ENCODE data around the gene SEMA6D. TPM values are rescaled to one million over a fixed set of nuclear protein-coding genes. Genes with fewer than 3 reads are reported as not detected.

Gene SEMA6D, protein sequence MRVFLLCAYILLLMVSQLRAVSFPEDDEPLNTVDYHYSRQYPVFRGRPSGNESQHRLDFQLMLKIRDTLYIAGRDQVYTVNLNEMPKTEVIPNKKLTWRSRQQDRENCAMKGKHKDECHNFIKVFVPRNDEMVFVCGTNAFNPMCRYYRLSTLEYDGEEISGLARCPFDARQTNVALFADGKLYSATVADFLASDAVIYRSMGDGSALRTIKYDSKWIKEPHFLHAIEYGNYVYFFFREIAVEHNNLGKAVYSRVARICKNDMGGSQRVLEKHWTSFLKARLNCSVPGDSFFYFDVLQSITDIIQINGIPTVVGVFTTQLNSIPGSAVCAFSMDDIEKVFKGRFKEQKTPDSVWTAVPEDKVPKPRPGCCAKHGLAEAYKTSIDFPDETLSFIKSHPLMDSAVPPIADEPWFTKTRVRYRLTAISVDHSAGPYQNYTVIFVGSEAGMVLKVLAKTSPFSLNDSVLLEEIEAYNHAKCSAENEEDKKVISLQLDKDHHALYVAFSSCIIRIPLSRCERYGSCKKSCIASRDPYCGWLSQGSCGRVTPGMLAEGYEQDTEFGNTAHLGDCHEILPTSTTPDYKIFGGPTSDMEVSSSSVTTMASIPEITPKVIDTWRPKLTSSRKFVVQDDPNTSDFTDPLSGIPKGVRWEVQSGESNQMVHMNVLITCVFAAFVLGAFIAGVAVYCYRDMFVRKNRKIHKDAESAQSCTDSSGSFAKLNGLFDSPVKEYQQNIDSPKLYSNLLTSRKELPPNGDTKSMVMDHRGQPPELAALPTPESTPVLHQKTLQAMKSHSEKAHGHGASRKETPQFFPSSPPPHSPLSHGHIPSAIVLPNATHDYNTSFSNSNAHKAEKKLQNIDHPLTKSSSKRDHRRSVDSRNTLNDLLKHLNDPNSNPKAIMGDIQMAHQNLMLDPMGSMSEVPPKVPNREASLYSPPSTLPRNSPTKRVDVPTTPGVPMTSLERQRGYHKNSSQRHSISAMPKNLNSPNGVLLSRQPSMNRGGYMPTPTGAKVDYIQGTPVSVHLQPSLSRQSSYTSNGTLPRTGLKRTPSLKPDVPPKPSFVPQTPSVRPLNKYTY
- total RNA-seq = under 1 TPM in 1 of 5 donors, not detected in 4; 0.06 TPM
- total RNA-seq (2013) = 0.15 TPM
- 0 to 0.21 (median 0) reads per million in 29 experiments for total RNA-seq

DNA sequence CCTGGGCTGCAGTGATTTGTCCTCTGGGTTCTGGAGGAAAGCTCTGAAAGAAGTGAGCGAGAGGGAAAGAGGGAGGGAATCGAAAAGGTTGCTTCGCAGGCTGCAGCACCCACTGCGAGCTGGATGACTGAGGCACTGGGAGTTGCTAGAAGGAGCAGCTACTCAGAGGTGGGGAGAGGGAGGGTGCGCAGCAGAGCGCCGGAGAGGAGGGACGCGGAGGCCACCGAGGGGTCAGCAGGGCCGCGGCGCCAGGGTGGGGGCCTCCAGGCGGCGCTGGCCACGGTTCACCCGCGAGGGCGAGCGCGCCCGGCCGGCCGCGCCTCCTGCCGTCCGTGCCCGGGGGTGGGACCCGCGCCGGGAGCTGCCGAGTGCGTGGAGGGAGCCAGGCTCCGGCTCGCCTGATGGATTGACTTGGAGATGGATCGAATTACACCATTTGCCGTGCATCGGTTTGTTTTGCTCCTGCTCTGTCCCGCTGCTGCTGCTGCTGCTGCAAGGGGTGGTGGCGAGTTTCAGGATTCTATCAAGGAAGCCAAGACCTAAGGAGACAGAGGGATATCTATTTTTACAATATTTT is at the start of gene SEMA6D:
Gene SEMA6D, plus strand, starts transcription at position 470 of the 577 bp plus-strand sequence. CDS start 42,294 bp downstream, outside the sequence.
- H3K4me3 ChIP-seq (ENCODE audit: control insufficient read depth in 1 of 2, extremely low read depth in 1 of 2, low read length in 1 of 2) = no peak within 1 kb of the TSS
- H3K9me3 ChIP-seq = no peaks in the 10 kb centered on the region
- CTCF ChIA-PET = no interaction called here

DNA sequence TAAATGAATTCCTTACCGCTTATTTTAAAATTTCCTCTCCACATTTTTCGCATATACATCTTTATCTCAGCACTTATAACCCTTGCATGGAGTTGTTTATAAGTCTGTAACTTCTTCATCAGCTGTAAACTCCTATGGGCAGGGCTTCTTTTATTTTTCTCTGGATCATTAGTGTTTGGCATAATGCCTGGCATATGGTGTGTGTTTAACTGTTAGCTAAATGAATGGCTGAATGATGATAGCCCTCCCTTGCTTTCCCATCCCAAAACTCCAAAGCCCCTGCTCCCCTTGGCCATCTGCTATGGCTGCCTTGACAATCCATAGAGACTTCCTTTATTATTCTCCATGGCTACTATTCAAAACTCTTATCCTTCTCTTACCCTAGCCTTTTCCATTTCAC is 48.1 kb upstream of the SEMA6D start:
- ATAC-seq (replicated peaks in 1 of 4) = no peak
- Mint-ChIP-seq H3K27me3 (peaks cover 0 to 2% of the 10 kb centered on the region in 2 donors), H3K27ac (no peak overlapping the region), H3K4me3 (no peak overlapping the region), H3K36me3 (no peaks in the 10 kb centered on the region), H3K4me1 (no peaks in the 10 kb centered on the region), H3K9me3 (peaks cover 0 to 13% (median 0%) of the 10 kb centered on the region in 3 donors)
- no CpG with 5 or more reads among the region's 2 CpGs for WGBS (ENCODE audit: insufficient coverage)
- no peak for DNase-seq
- Histone ChIP-seq H3K27ac (ENCODE audit: low read length) (no peak overlapping the region), H3K4me1 (ENCODE audit: control insufficient read depth in 1 of 2, extremely low read depth in 1 of 2, insufficient read depth in 2 of 2, low read length in 2 of 2) (no peaks in the 10 kb centered on the region), H3K27me3 (replicated peaks in 1 of 2; ENCODE audit: control insufficient read depth in 2 of 2, extremely low read depth in 1 of 2, insufficient read depth in 2 of 2, low read length in 1 of 2) (no peaks in the 10 kb centered on the region), H3K9me3 (no peaks in the 10 kb centered on the region), H3K36me3 (ENCODE audit: control insufficient read depth in 2 of 2, extremely low read depth in 1 of 2, insufficient read depth in 1 of 2, low read length in 1 of 2) (no peaks in the 10 kb centered on the region), H3K4me3 (ENCODE audit: control insufficient read depth in 1 of 2, extremely low read depth in 1 of 2, low read length in 1 of 2) (no peak overlapping the region)
- ChIA-PET POLR2A (no interaction called here), CTCF (no interaction called here)

More for the DNA sequence above, at the start of gene SEMA6D:
- Mint-ChIP-seq H3K4me3 (no peak within 1 kb of the TSS), H3K27me3 (peaks cover 36 to 55% of the 10 kb centered on the region in 2 donors), H3K9me3 (no peaks in the 10 kb centered on the region), H3K27ac (no peak within 1 kb of the TSS), H3K36me3 (no peaks in the 10 kb centered on the region), H3K4me1 (peaks cover 0 to 4% (median 2%) of the 10 kb centered on the region in 3 donors)
- POLR2A ChIA-PET = no interaction called here
- Histone ChIP-seq H3K4me1 (ENCODE audit: control insufficient read depth in 1 of 2, extremely low read depth in 1 of 2, insufficient read depth in 2 of 2, low read length in 2 of 2) (no peaks in the 10 kb centered on the region), H3K36me3 (ENCODE audit: control insufficient read depth in 2 of 2, extremely low read depth in 1 of 2, insufficient read depth in 1 of 2, low read length in 1 of 2) (no peaks in the 10 kb centered on the region), H3K27ac (ENCODE audit: low read length) (no peak within 1 kb of the TSS), H3K27me3 (replicated peaks in 1 of 2; ENCODE audit: control insufficient read depth in 2 of 2, extremely low read depth in 1 of 2, insufficient read depth in 2 of 2, low read length in 1 of 2) (peaks cover 22 to 26% of the 10 kb centered on the region in 2 experiments)
- 2% methylated on average over 37 of the region's 40 CpGs for WGBS (ENCODE audit: insufficient coverage)
- ATAC-seq (replicated peaks in 1 of 4) (no peak), DNase-seq (no peak)

DNA sequence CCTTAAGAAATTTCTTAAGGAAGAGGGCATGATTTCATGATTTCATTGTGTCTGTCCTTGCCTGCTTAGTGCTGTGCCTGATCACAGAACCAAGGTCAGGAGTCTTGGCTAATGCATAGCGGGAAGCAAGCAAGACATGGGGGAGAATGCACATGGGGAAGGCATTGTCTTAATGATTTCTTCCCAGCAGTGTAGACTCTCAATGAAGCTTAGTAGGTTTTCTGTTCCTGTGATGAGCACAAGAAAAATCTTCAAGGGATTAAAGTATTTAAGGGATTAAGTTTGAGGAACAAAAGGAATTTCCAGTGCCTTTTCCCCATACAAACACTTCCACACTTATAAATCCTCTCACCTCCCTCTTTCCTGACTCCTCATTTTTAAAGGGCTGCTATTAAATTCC is 46.9 kb upstream of the SEMA6D start:
- ATAC-seq (replicated peaks in 1 of 4) = no peak
- CTCF ChIA-PET = no interaction called here
- POLR2A ChIA-PET = interaction anchor here in 1 of 2 donors (0.6 kb wide), 1 partner anchor 1138 kb away, joined by 3 read pairs; no protein-coding TSS in a partner anchor
- Mint-ChIP-seq H3K9me3 (peaks cover 0 to 13% (median 0%) of the 10 kb centered on the region in 3 donors), H3K27ac (no peak overlapping the region), H3K36me3 (no peaks in the 10 kb centered on the region), H3K4me3 (no peak overlapping the region), H3K4me1 (no peaks in the 10 kb centered on the region), H3K27me3 (peaks cover 0 to 2% of the 10 kb centered on the region in 2 donors)
- Histone ChIP-seq H3K36me3 (ENCODE audit: control insufficient read depth in 2 of 2, extremely low read depth in 1 of 2, insufficient read depth in 1 of 2, low read length in 1 of 2) (no peaks in the 10 kb centered on the region), H3K9me3 (no peaks in the 10 kb centered on the region), H3K4me1 (ENCODE audit: control insufficient read depth in 1 of 2, extremely low read depth in 1 of 2, insufficient read depth in 2 of 2, low read length in 2 of 2) (no peaks in the 10 kb centered on the region), H3K4me3 (ENCODE audit: control insufficient read depth in 1 of 2, extremely low read depth in 1 of 2, low read length in 1 of 2) (no peak overlapping the region), H3K27me3 (replicated peaks in 1 of 2; ENCODE audit: control insufficient read depth in 2 of 2, extremely low read depth in 1 of 2, insufficient read depth in 2 of 2, low read length in 1 of 2) (no peaks in the 10 kb centered on the region), H3K27ac (ENCODE audit: low read length) (no peak overlapping the region)
- 100% methylated on average over 1 of the region's 1 CpG for WGBS (ENCODE audit: insufficient coverage)
- DNase-seq = no peak

DNA sequence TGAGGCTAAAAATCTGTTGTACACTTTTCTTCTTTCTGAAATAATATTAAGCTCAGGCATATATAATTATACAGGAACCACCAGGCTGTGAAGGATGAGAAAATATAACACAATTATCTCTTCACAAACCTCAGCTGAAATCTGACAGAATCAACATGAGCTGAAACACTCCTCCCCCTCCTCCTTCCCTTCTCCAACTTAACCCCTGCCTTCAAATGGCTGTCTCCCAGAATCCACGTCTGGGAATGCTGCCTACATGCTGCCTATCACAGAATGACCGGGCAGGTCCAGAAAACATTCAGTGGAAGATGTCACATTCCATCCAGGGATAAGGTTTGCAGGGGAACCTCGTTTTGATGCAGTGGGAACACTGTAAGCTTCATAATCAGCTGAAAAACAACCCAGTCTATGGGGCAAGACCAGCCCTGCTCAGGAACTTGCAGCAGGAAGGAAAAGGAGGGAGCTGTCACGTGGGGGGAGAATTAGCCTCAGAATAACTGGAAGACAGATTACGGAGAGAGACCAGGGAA is 44.0 kb upstream of the SEMA6D start:
- H3K27ac Mint-ChIP-seq = no peak overlapping the region
- WGBS (ENCODE audit: insufficient coverage) = 13% methylated on average over 5 of the region's 5 CpGs
- no peaks in the 10 kb centered on the region for H3K4me1 Mint-ChIP-seq
- H3K4me3 ChIP-seq (ENCODE audit: control insufficient read depth in 1 of 2, extremely low read depth in 1 of 2, low read length in 1 of 2) = no peak overlapping the region
- H3K9me3 Mint-ChIP-seq = peaks cover 0 to 9% (median 0%) of the 10 kb centered on the region in 3 donors
- no peaks in the 10 kb centered on the region for H3K9me3 ChIP-seq
- H3K36me3 ChIP-seq (ENCODE audit: control insufficient read depth in 2 of 2, extremely low read depth in 1 of 2, insufficient read depth in 1 of 2, low read length in 1 of 2) = no peaks in the 10 kb centered on the region
- POLR2A ChIA-PET = no interaction called here
- H3K27me3 Mint-ChIP-seq = peaks cover 2 to 3% of the 10 kb centered on the region in 2 donors
- H3K36me3 Mint-ChIP-seq = no peaks in the 10 kb centered on the region
- H3K4me3 Mint-ChIP-seq = no peak overlapping the region
- no peak for DNase-seq
- H3K4me1 ChIP-seq (ENCODE audit: control insufficient read depth in 1 of 2, extremely low read depth in 1 of 2, insufficient read depth in 2 of 2, low read length in 2 of 2) = no peaks in the 10 kb centered on the region
- no peaks in the 10 kb centered on the region for H3K27me3 ChIP-seq (replicated peaks in 1 of 2; ENCODE audit: control insufficient read depth in 2 of 2, extremely low read depth in 1 of 2, insufficient read depth in 2 of 2, low read length in 1 of 2)
- no peak for ATAC-seq (replicated peaks in 1 of 4)
- CTCF ChIA-PET = no interaction called here
- H3K27ac ChIP-seq (ENCODE audit: low read length) = no peak overlapping the region

DNA sequence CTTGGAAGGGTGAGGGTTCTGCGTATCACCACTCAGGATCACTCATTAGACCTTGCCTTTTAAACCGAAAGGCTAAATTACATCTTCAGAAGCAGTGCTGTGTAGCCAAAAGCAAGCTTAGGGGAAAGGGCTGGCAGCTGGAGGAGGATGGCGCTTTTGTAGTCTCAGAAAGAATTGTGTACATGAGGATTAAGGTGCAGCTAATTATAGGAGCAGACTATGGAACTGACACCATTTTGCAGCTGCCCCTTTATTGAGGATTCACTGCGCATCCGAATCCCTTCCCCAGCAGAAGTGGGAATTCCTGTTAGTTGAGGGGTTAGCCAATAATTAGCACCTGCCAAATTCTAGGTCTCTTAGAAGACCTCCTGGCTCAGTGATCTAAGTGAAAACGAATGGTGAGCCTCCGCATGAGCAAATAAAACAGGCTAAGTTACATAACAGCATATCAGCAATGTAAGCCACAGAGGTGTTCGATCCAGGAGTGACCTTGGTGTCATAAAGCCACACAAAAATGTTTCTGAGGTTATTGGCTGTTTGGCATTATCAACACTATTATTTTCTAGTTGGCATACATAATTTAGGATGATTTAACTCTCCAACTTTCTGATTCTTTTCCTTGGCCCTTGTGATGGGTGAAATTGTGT is 42.6 kb upstream of the SEMA6D start:
- peaks cover 0 to 9% (median 0%) of the 10 kb centered on the region in 3 donors for H3K9me3 Mint-ChIP-seq
- peaks cover 2 to 3% of the 10 kb centered on the region in 2 donors for H3K27me3 Mint-ChIP-seq
- CTCF ChIA-PET = no interaction called here
- no peak for DNase-seq
- Histone ChIP-seq H3K9me3 (no peaks in the 10 kb centered on the region), H3K4me3 (ENCODE audit: control insufficient read depth in 1 of 2, extremely low read depth in 1 of 2, low read length in 1 of 2) (no peak overlapping the region), H3K36me3 (ENCODE audit: control insufficient read depth in 2 of 2, extremely low read depth in 1 of 2, insufficient read depth in 1 of 2, low read length in 1 of 2) (no peaks in the 10 kb centered on the region), H3K27me3 (replicated peaks in 1 of 2; ENCODE audit: control insufficient read depth in 2 of 2, extremely low read depth in 1 of 2, insufficient read depth in 2 of 2, low read length in 1 of 2) (no peaks in the 10 kb centered on the region), H3K27ac (ENCODE audit: low read length) (no peak overlapping the region), H3K4me1 (ENCODE audit: control insufficient read depth in 1 of 2, extremely low read depth in 1 of 2, insufficient read depth in 2 of 2, low read length in 2 of 2) (no peaks in the 10 kb centered on the region)
- POLR2A ChIA-PET = no interaction called here
- no peak for ATAC-seq (replicated peaks in 1 of 4)
- H3K4me1 Mint-ChIP-seq = no peaks in the 10 kb centered on the region
- H3K4me3 Mint-ChIP-seq = no peak overlapping the region
- WGBS (ENCODE audit: insufficient coverage) = 93% methylated on average over 2 of the region's 8 CpGs
- H3K36me3 Mint-ChIP-seq = no peaks in the 10 kb centered on the region
- H3K27ac Mint-ChIP-seq = no peak overlapping the region

Data from T-cell (primary cell).